CD4-positive, alpha-beta T cell treated with Interleukin-17A for 1 hour (primary cell): ENCODE measurements around the gene HCFC1.
"Not testable (repeated sequence)": the region's sequence is repeated elsewhere in the genome, so short reads cannot be mapped to it uniquely, and the experiment has no call there.

ENCODE experiments used
- DNase-seq: peaks from one replicate; pipeline ENCODE4 v3.0.0-alpha.2; 2020

The HCFC1 gene

GRCh38 chrX:154006947-154007346 is 35.3 kb upstream of the HCFC1 start:
- DNase-seq = no peak

GRCh38 chrX:154004315-154004714 is 32.7 kb upstream of the HCFC1 start:
- DNase-seq = no peak

DNA sequence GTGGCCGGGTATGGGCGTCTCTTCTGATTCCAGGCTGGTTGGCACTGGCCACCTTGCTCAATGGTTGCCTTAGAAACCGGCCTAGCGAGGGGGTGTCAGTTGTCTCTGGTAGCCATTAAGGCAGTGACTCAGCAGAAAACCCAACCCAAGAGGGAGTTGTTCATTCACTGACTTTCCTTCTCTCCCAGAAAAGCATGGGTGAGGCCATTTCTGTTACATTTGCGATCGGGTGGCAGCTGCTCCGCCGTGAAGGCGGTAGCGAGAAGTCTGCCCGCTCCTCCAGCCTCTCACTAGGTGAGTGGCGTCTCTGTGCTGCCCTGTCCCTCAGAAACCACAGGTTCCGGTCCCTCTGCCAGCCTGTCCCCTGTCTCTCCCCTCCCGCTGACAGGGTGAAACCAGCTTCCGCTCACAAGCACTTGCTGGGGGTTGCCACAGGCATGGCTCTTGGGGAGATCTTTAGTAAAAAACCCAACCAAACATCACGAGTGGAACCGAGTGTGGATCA is 30.6 kb upstream of the HCFC1 start:
- DNase-seq = peak; percentile 73

GRCh38 chrX:154000051-154000450 is 28.4 kb upstream of the HCFC1 start:
- DNase-seq = no peak

DNA sequence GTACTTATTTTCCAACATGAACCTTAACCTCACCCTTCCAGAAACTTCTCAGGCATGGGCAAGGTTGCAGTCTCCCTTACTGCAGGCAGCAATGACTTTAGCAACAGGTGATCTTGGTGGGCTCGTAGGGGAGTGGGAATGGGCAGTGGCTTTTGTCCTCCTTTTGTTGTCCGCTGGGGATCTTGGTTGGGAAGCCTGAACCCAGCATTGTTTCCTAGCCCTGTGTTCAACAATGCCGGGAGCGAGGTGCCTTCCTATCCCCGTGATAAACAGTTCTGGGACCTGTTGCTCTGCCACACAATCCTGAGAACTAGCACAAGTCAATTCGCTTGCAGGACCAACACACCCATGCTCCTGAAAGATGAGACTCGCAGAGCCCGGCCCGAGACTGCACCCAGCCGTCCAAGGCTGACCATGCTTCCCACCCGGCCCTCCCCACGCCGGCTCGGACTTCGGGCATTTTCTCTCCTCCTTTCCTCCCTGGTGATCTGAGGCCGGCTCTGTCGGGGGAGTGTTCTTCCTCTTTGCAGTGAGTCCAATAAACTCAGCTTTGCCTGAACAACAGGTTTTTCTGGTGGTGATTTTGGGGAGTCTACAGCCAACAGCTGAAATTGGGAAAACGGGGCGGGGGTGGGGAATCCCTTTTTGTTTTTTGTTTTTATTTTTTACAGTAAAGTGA is 27.9 kb upstream of the HCFC1 start:
- DNase-seq = no peak

DNA sequence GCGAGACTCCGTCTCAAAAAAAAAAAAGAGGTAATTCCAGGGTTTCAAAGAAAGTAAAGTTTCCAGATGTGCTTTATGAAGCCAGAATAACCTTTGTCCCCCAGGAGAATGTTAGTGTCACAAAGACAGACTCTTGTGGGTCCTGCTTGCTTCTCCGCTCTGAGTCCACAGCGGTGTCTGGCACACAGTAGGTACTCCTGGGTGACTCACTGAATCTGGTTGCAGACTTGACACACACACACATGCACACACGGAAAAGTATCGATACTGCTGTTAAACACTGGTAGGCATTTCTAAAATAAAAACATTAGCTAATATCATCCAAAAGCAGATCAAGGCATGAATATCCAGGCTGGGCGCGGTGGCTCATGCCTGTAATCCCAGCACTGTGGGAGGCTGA is 23.9 kb upstream of the HCFC1 start:
- no peak for DNase-seq

DNA sequence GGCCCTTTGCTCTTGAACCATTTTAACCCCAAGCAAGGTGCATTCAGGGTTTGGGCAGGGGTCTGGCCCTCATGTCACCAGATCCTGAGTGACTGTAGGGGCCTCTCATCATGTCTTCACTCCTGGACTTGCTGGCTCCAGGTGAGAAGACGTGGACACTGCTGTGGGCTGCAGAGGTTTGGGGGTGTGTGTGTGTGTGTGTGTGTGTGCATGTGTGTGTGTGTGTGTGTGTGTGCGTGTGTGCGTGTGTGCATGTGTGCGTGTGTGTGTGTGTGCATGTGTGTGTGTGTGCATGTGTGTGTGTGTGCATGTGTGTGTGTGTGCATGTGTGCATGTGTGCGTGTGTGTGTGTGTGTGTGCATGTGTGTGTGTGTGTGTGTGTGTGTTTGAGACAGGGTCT is 22.8 kb upstream of the HCFC1 start:
- DNase-seq = not testable (repeated sequence)

- DNase-seq = no peak
Observed at GRCh38 chrX:153993978-153994377, 22.4 kb upstream of the HCFC1 start.

DNA sequence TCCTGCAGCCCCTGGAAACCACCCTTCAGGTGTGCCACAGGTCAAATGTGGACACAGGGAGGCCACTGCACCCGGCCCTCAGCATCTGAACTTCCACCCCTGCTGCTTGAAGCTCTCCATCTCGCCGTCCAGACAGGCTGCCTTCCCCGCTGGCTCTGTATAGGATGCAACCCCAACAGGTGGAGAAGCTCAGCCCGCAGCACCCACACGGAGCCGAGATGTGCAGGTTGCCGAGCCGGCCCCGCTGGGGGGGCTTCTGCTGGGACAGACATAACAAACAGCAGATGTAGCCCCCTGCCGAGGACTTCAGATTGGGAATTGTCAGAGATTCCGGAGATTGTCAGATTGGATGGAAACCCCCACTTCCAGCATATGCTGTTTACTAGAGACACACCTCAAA is 21.5 kb upstream of the HCFC1 start:
- DNase-seq = no peak

GRCh38 chrX:153992180-153992579 is 20.6 kb upstream of the HCFC1 start:
- DNase-seq = no peak

DNA sequence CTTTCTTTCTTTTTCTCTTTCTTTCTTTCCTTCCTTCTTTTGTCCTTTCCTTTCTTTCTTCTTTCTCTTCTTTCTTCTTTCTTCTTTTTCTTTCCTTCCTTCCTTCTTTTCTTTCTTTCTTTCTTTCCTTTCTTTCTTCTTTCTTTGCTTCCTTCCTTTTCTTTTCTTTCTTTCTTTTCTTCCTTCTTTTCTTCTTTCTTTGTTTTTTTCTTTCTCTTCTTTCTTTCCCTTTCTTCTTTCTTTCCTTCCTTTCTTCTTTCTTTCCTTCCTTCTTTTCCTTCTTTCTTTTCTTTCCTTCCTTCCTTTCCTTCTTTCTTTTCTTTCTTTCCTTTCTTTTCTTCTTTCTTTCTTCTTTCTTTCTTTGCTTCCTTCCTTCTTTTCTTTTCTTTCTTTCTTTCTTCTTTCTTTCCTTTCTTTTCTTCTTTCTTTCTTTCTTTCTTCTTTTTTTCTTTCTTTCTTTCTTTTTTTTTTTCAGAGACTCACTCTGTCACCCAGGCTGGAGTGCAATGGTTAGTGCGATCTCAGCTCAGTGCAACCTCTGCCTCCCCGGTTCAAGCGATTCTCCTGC is 19.5 kb upstream of the HCFC1 start:
- no peak for DNase-seq

- no peak for DNase-seq
Observed at GRCh38 chrX:153989973-153990655, 18.5 kb upstream of the HCFC1 start.

GRCh38 chrX:153988493-153988892 is 16.9 kb upstream of the HCFC1 start:
- DNase-seq = no peak

GRCh38 chrX:153984351-153985178 is 12.9 kb upstream of the HCFC1 start:
- peak; percentile 64 for DNase-seq

GRCh38 chrX:153983321-153983801 is 11.7 kb upstream of the HCFC1 start:
- no peak for DNase-seq

DNA sequence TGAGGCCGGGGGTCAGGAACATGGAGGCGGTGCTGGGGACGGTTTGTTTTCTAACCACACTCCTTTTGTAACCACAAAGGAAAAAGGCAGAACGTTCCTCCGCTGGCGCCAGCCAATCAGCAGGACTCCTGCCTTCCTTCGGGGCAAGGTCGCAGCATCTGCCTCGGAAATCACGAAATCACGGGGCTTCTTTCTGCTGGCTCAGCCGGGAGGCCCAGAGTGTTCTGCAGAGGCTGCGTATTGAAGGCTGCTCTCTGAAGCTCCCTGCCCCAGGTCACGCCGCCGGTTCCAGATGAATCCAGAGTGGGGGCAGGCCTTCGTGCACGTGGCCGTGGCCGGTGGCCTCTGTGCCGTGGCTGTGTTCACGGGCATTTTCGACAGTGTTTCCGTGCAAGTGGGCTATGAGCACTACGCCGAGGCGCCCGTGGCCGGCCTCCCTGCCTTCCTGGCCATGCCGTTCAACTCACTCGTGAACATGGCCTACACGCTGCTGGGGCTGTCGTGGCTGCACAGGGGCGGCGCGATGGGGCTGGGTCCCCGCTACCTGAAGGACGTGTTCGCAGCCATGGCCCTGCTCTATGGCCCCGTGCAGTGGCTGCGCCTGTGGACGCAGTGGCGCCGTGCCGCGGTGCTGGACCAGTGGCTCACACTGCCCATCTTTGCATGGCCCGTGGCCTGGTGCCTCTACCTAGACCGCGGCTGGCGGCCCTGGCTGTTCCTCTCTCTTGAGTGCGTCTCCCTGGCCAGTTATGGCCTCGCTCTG is 10.3 kb upstream of the HCFC1 start:
- peak; percentile 78 for DNase-seq

- DNase-seq = no peak
Observed at GRCh38 chrX:153981231-153981630, 9.6 kb upstream of the HCFC1 start.

GRCh38 chrX:153980394-153980793 is 8.8 kb upstream of the HCFC1 start:
- peak; percentile 49 for DNase-seq

GRCh38 chrX:153974726-153975286 is 3.2 kb upstream of the HCFC1 start:
- no peak for DNase-seq

GRCh38 chrX:153974003-153974725 is 2.5 kb upstream of the HCFC1 start:
- DNase-seq = no peak
